ENCODE results near the gene SLC44A1.
"Not testable (repeated sequence)": the region's sequence is repeated elsewhere in the genome, so short reads cannot be mapped to it uniquely, and the experiment has no call there.

Gene SLC44A1

DNA sequence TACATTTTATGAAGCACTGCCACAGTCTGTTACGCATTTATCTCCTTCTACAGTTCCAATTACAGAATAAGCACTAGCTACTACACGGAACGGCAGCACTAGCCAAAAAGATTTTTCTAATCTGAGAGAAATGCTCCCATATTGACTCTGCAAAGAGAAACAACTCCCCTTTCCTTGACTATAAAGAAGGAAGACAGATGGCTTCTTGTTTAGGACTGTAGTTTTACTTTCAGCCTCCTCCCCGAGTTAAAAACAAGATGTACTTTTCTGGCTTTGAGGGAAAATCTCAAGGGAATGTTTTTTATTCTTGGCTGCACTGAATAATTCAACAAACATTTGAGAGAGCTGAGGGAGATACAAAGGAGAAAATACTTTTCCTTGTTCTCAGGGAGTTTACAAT is 1.9 kb upstream of the SLC44A1 start:
- DNase-seq (ENCODE audit: low read depth), result no peak

- no peak for DNase-seq (ENCODE audit: low read depth)
Measured at GRCh38 chr9:105243015-105243686, 1.3 kb upstream of the SLC44A1 start.

- DNase-seq (ENCODE audit: low read depth), result no peak
Measured at GRCh38 chr9:105244734-105245028, 230 bp downstream of the SLC44A1 start.

DNA sequence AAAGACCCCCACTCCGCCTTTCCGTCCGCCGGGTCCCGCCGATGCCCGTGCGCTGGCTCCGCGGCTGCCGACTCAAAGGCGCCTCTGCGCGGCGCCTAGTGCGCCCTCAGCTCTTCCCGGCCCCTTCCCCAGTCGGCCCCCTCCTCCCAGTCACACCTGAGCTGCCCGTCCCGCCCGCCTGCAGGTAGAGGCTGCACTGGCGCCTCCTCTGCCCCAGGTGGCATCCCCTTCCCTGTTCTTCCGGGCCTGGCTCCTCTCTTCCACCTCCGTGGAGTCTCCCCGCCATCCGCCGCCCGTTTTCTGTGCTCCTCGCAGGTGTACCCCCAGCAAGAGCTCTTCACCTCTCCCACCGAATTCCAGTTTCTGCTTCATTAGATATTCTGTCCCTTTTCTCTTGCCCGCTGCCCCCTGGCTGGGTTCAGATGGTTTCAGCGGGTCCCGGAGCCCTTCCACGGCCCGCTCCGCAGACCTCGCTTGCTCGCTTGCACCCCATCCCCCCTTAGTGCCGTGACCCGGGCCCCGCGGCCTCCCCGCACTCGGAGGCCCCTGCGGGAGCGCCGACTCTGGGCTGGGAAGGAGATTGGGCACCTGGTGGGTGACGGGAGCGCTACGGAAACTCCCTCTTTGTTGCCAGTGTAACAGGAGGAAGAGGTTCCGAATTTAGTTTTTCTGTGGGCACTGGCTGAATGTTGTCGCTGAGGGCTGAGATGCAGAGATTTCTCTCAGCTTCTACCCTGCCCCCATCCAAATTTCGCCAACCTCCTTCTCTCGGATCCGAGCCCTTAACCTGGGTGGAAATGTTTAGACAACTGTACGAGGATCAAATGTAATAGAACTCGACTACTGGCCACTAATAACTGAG is 809 bp downstream of the SLC44A1 start:
- peak; percentile 12 for DNase-seq (ENCODE audit: low read depth)

DNA sequence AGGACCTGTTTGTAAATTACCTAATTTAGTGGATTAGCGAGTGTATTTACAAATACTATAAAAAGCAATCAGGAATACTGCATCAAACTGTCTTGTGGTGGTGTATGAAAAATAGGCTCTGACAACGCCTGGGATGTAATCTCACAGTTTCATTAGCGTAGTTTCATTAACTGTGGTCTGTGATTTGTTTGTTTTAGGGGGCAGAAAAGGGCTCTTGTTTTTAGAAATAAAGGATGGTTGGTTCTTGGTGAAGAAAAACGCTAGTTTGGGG is 1.4 kb downstream of the SLC44A1 start:
- no peak for DNase-seq (ENCODE audit: low read depth)

GRCh38 chr9:105246656-105247173 is 2.3 kb downstream of the SLC44A1 start:
- DNase-seq (ENCODE audit: low read depth), result no peak

GRCh38 chr9:105248691-105249090 is 4.2 kb downstream of the SLC44A1 start:
- DNase-seq (ENCODE audit: low read depth), result no peak

- no peak for DNase-seq (ENCODE audit: low read depth)
Measured at GRCh38 chr9:105251133-105251532, 6.7 kb downstream of the SLC44A1 start.

DNA sequence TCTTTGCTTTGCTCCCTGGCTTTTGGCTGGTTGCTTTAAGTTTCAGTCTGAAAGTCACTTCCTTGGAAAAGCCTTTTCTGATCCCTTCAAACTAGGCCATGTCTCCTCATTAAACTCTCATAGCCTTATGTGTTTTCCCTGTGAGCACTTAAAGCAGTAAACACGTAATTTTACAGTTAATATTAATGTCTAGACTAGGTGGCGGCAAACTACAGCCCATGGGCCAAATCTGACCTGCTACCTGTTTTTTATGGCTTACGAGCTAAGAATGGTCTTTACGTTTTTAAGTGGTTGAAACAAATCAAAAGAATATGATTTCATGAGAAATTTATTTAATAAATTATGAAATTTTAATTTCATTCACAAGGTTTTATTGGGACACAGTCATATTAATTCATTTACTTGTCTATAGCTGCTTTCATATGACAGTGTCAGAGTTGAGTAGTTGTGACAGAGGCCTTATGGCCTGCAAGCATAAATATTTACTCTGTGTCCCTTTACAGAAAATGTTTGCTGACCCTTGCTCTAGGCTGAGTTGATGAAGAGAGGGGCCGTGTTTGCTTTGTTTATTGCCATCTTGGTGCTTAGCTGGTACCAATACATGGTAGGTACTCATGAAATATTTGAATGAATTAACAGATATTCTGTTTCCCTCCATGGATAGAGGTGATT is 7.4 kb downstream of the SLC44A1 start:
- no peak for DNase-seq (ENCODE audit: low read depth)

DNA sequence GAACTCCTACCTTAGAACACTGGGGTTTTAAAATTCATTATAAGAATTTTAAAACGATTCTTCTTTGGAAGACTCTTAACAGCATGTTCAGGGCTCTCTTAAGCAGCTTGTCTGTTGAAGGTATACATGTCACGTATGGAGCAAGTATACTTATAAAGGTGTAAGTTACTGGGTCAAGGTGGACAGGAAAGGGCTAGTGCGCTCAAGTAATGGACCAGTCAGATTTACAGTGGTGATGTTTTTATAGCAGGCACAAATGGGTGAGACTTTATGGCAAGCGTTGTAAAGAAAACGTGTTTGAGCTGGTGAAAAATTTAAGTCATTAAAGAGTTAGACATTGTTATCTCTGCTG is 7.9 kb downstream of the SLC44A1 start:
- DNase-seq (ENCODE audit: low read depth), result no peak

GRCh38 chr9:105254226-105254625 is 9.8 kb downstream of the SLC44A1 start:
- DNase-seq (ENCODE audit: low read depth), result no peak

DNA sequence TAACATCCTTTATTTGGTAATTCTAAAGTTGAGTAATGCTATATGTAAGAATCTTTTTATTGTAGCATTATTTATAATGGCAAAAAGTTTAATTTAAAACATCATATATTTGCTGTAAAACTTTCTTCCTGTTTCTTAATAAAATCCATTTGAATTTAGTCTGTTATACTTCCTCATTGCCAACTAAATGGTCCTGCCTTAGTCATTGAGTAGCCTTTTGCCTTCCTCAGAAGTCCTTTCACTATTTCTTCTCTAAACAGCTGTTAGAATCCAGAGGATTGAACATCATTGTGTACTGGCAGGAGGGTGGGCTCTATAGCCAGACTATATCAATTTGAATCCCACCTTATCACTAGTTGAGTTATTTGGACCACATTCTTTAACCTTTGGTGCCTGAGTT is 11.0 kb downstream of the SLC44A1 start:
- no peak for DNase-seq (ENCODE audit: low read depth)

GRCh38 chr9:105256569-105256968 is 12.1 kb downstream of the SLC44A1 start:
- not testable (repeated sequence) for DNase-seq (ENCODE audit: low read depth)

- DNase-seq (ENCODE audit: low read depth), result no peak
Measured at GRCh38 chr9:105257809-105258208, 13.4 kb downstream of the SLC44A1 start.

- DNase-seq (ENCODE audit: low read depth), result no peak
Measured at GRCh38 chr9:105258225-105258737, 13.8 kb downstream of the SLC44A1 start.

- no peak for DNase-seq (ENCODE audit: low read depth)
Measured at GRCh38 chr9:105259274-105259673, 14.8 kb downstream of the SLC44A1 start.

GRCh38 chr9:105259731-105260612 is 15.5 kb downstream of the SLC44A1 start:
- DNase-seq (ENCODE audit: low read depth), result no peak

- DNase-seq (ENCODE audit: low read depth), result no peak
Measured at GRCh38 chr9:105262497-105262896, 18.0 kb downstream of the SLC44A1 start.

DNA sequence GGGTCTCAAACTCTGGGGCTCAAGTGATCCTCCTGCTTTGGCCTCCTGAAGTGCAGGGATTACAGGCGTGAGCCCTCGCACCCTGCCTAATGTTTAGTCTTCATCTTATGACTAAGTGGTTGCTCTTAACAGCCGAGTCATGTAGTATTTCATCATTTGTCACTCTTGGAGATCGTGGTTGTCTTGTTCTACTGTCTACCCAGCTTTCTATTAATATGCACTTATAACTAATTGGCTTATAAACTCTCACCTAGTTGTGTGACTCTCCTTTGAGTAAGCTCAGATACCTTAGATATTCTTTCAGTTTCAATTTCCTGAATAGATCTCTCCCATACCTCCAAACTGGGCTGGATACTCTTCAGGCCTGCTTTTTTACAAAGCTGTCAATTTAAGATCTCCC is 19.9 kb downstream of the SLC44A1 start:
- no peak for DNase-seq (ENCODE audit: low read depth)

DNA sequence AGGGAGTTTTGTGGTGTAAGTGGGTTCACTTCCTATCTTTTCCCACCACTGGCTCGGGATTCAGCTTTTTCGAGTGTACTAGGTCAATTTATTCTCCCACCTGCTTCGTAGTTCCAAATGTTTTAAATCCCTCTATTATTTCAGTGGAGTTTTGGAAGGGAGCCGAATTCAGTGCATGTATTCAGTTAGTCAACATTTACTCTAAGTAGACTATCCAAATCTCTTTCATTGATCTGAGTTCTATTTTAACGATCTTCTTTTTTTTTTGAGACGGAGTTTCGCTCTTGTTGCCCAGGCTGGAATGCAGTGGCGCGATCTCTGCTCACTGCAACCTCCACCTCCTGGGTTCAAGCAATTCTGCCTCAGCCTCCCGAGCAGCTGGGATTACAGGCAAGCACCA is 23.8 kb downstream of the SLC44A1 start:
- not testable (repeated sequence) for DNase-seq (ENCODE audit: low read depth)

DNA sequence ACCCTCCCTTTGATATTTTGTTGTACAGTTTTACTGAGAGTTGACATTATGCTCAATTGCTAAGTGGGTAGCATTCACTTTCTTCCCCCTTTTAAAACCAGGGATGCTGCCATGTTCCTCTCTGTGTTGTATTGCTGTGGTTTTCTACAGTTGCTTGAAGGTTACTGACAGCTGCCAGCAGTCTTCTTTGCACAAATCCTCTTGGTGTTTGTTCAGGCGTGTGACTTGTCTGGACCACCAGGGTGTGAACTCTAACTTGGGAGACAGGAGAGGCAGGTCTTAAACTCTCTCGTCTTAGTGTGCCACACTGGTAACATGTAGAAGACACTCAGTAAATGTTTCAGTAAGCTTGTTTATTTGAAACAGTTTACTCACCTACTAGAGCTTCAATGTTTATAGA is 25.1 kb downstream of the SLC44A1 start:
- DNase-seq (ENCODE audit: low read depth), result no peak

GRCh38 chr9:105270711-105271110 is 26.3 kb downstream of the SLC44A1 start:
- DNase-seq (ENCODE audit: low read depth), result no peak

All from activated T-cell treated with anti-CD3 and anti-CD28 coated beads for 48 hours (primary cell).